ENCODE measurements around the gene OR52N1.

- no peak for TF ChIP-seq CTCF (IDR thresholded peaks at IDR 0.05)
- TF ChIP-seq EP300 (IDR thresholded peaks at IDR 0.05), result no peak
Measured at GRCh38 chr11:5767056-5767455, 24.0 kb downstream of the OR52N1 start.

Data from stomach (tissue), 4 donors.